NCI-H446 treated with DMSO at 0.1 percent for 48 hours (cell line): ENCODE data around the gene CEP135.
"Not testable (repeated sequence)": the region's sequence is repeated elsewhere in the genome, so short reads cannot be mapped to it uniquely, and the experiment has no call there.

Experiments
- DNase-seq: peaks from one replicate; lab custom pipeline; 2025; lab: John Stamatoyannopoulos, UW

Gene CEP135

GRCh38 chr4:56028165-56028564 is 79.4 kb downstream of the CEP135 start:
- DNase-seq: no peak

- no peak for DNase-seq
These were observed 89.9 kb downstream of the CEP135 start for GRCh38 chr4:56038487-56039162.

GRCh38 chr4:56040842-56041241 is 92.1 kb downstream of the CEP135 start:
- DNase-seq: no peak

- no peak for DNase-seq
These were observed 93.5 kb downstream of the CEP135 start for GRCh38 chr4:56042225-56042624.

GRCh38 chr4:56048383-56048701 is 99.6 kb downstream of the CEP135 start:
- DNase-seq: no peak

- DNase-seq: peak; percentile 32
These were observed 100.1 kb downstream of the CEP135 start for GRCh38 chr4:56048702-56049431.

- DNase-seq: no peak
These were observed 101.9 kb downstream of the CEP135 start for GRCh38 chr4:56050625-56051024.

GRCh38 chr4:56051029-56051709 is 102.4 kb downstream of the CEP135 start:
- no peak for DNase-seq

- no peak for DNase-seq
These were observed 102.9 kb downstream of the CEP135 start for GRCh38 chr4:56051710-56052075.

GRCh38 chr4:56052481-56052880 is 103.7 kb downstream of the CEP135 start:
- no peak for DNase-seq

GRCh38 chr4:56052966-56053365 is 104.2 kb downstream of the CEP135 start:
- DNase-seq: no peak

- no peak for DNase-seq
These were observed 106.6 kb downstream of the CEP135 start for GRCh38 chr4:56055027-56055977.

- no peak for DNase-seq
These were observed 107.2 kb downstream of the CEP135 start for GRCh38 chr4:56055991-56056390.

GRCh38 chr4:56058555-56058954 is 109.8 kb downstream of the CEP135 start:
- DNase-seq: no peak

- no peak for DNase-seq
These were observed 111.3 kb downstream of the CEP135 start for GRCh38 chr4:56060036-56060435.

GRCh38 chr4:56062106-56062505 is 113.4 kb downstream of the CEP135 start:
- DNase-seq: no peak

- DNase-seq: no peak
These were observed 113.9 kb downstream of the CEP135 start for GRCh38 chr4:56062526-56063145.

GRCh38 chr4:56066493-56066892 is 117.7 kb downstream of the CEP135 start:
- no peak for DNase-seq

GRCh38 chr4:56067826-56068225 is 119.1 kb downstream of the CEP135 start:
- DNase-seq: no peak

GRCh38 chr4:56072730-56073129 is 124.0 kb downstream of the CEP135 start:
- not testable (repeated sequence) for DNase-seq

GRCh38 chr4:56077676-56078075 is 128.9 kb downstream of the CEP135 start:
- DNase-seq: no peak

- DNase-seq: peak; percentile 26
These were observed 130.1 kb downstream of the CEP135 start for GRCh38 chr4:56078866-56079265.
